ENCODE measurements around the gene ATP5PO. TPM values are rescaled to one million over a fixed set of nuclear protein-coding genes. Genes with fewer than 3 reads are reported as not detected.

Gene ATP5PO
- total and polyA plus RNA-seq, 2 of the 8 experiments (the other 6 are each of a cell fraction or from before 2014, with no cell fraction given) = 251 to 267 TPM

- no peak overlapping the region for H3K4ac ChIP-seq (replicated peaks; ENCODE audit: insufficient read length, low read depth, low read length)
- FAIRE-seq (peak; percentile 88), DNase-seq (ENCODE audit: low read depth in 1 of 2, low spot score in 2 of 2) (peak; percentile 39 to 61)
- H3K79me1 ChIP-seq (ENCODE audit: low read depth, low read length) = no peaks in the 10 kb centered on the region
- H2AFZ ChIP-seq (ENCODE audit: low read length) = no peak overlapping the region
- no peak overlapping the region for H3K4me2 ChIP-seq (ENCODE audit: insufficient read depth in 1 of 2, low read depth in 2 of 2, low read length in 2 of 2)
- H3K9me3 ChIP-seq (ENCODE audit: insufficient read depth in 2 of 2, low read depth in 1 of 2, low read length in 1 of 2) = no peaks in the 10 kb centered on the region
- no peak overlapping the region for H3K56ac ChIP-seq (replicated peaks; ENCODE audit: insufficient read length, low read depth, low read length)
- H3K9ac ChIP-seq (replicated peaks in 1 of 4; ENCODE audit: extremely low read depth in 1 of 4, low read depth in 3 of 4, low read length in 3 of 4) = no peak overlapping the region
- no peaks in the 10 kb centered on the region for H3K4me1 ChIP-seq (replicated peaks in 1 of 4; ENCODE audit: control insufficient read depth in 3 of 4, insufficient read depth in 4 of 4, low read length in 3 of 4)
- peaks cover 17 to 41% (median 30%) of the 10 kb centered on the region in 4 experiments; a peak in 7 of 8 replicates for H3K36me3 ChIP-seq (ENCODE audit: control insufficient read depth in 2 of 4, insufficient read depth in 4 of 4, low read length in 3 of 4)
- H3K4me3 ChIP-seq (ENCODE audit: extremely low read depth in 1 of 4, insufficient read depth in 2 of 4, low read depth in 3 of 4, low read length in 4 of 4) = no peak overlapping the region
- no peak overlapping the region for H2BK20ac ChIP-seq (ENCODE audit: low read length)
- H2BK120ac ChIP-seq (replicated peaks; ENCODE audit: low read depth, low read length) = no peak overlapping the region
- H2AK5ac ChIP-seq (ENCODE audit: low read depth, low read length) = no peak overlapping the region
- H2BK15ac ChIP-seq (ENCODE audit: low read length) = no peak overlapping the region
- H3K18ac ChIP-seq (ENCODE audit: extremely low read depth, low read length) = no peak overlapping the region
- H4K5ac ChIP-seq (ENCODE audit: insufficient read length, low read depth, low read length) = no peak overlapping the region
- no peaks in the 10 kb centered on the region for H3K27me3 ChIP-seq (replicated peaks in 1 of 4; ENCODE audit: control insufficient read depth in 3 of 4, extremely low read depth in 1 of 4, insufficient read depth in 3 of 4, low read length in 3 of 4)
- POLR2A ChIA-PET (ENCODE audit: partially characterized antibody) = interaction anchor here (1.2 to 1.4 kb wide), 3 partner anchors 9 to 446 kb away, joined by 3 to 6 read pairs (median 4); no protein-coding TSS in a partner anchor
- H4K20me1 ChIP-seq (replicated peaks in 1 of 2; ENCODE audit: control insufficient read depth in 1 of 2, insufficient read depth in 2 of 2, low read length in 2 of 2) = peaks cover 2 to 10% of the 10 kb centered on the region in 2 experiments
- 73% methylated on average over 13 of the region's 13 CpGs; no CpG with 5 or more reads in 1 of the 2 experiments for WGBS, 2 experiments (ENCODE audit: extremely low coverage in 1 of 2, insufficient coverage in 1 of 2, insufficient read length in 1 of 2, insufficient replicate concordance in 2 of 2, low coverage in 1 of 2, low lambda C conversion rate in 2 of 2, missing lambda C conversion rate in 1 of 2)
- H3K27ac ChIP-seq (ENCODE audit: low read depth, low read length) = no peak overlapping the region
- H4K8ac ChIP-seq (ENCODE audit: extremely low read depth, insufficient read depth, low read length) = no peak overlapping the region
- CTCF ChIA-PET (ENCODE audit: partially characterized antibody) = interaction anchor here (0.7 to 4.2 kb wide), 27 partner anchors 9 to 644 kb away, joined by 3 to 30 read pairs (median 4); no protein-coding TSS in a partner anchor
- no peak overlapping the region for H4K91ac ChIP-seq (replicated peaks; ENCODE audit: insufficient read length, low read length)
- no peaks in the 10 kb centered on the region for H3K23me2 ChIP-seq (ENCODE audit: low read depth, low read length)
- H3K79me2 ChIP-seq (ENCODE audit: control insufficient read depth in 1 of 2, insufficient read depth in 2 of 2, low read length in 2 of 2) = no peaks in the 10 kb centered on the region
- no peak overlapping the region; the same call in 1 of the 2 replicates for H2BK5ac ChIP-seq (ENCODE audit: low read depth, low read length)
- H3K14ac ChIP-seq (ENCODE audit: insufficient read length) = no peak overlapping the region
- H3K23ac ChIP-seq (ENCODE audit: insufficient read length) = no peak overlapping the region
- H2BK12ac ChIP-seq (ENCODE audit: low read depth, low read length) = no peak overlapping the region
- TF ChIP-seq ATF3 (IDR thresholded peaks at IDR 0.05; ENCODE audit: insufficient read depth, low read depth, low read length) (peak; percentile 58), TAF7 (optimal IDR thresholded peaks at IDR 0.05; ENCODE audit: borderline replicate concordance, low read depth, low read length) (no peak), POU5F1 (IDR thresholded peaks at IDR 0.05; ENCODE audit: low read depth, low read length) (no peak), RAD21 (IDR thresholded peaks at IDR 0.05 in 1 of 2, conservative IDR thresholded peaks at IDR 0.05 in 1 of 2; ENCODE audit: low read depth in 2 of 2, low read length in 2 of 2) (peak; percentile 83 to 90), SIN3A (conservative IDR thresholded peaks at IDR 0.05 in 1 of 2, IDR thresholded peaks at IDR 0.05 in 1 of 2; ENCODE audit: low read depth in 1 of 2, low read length in 2 of 2) (0 out of 4 replicates have a peak, but pooled peaks of 1 of the 2 experiments have one; percentile 18), TBP (IDR thresholded peaks at IDR 0.05; ENCODE audit: low read depth, low read length) (no peak), RBBP5 (IDR thresholded peaks at IDR 0.05; ENCODE audit: borderline replicate concordance, low read depth, low read length) (no peak), GTF2F1 (IDR thresholded peaks at IDR 0.05; ENCODE audit: borderline replicate concordance, low read depth, low read length) (no peak)
Measured at GRCh38 chr21:33901412-33902288, 14.0 kb downstream of the ATP5PO start.
